Keratinocyte (primary cell): ENCODE results near the gene STS. TPM values are rescaled to one million over a fixed set of nuclear protein-coding genes. Genes with fewer than 3 reads are reported as not detected.

Experiments
- DNase-seq: peaks from one replicate; pipeline ENCODE4 v3.0.0-alpha.2; 2011; ENCODE audit warnings: low read depth, missing footprints, low spot score
- FAIRE-seq: peaks from 2 replicates; lab custom pipeline; 2011; peaks lifted over from hg19 to GRCh38; lab: Jason Lieb, UNC
- H2AFZ ChIP-seq: 2 replicates; pipeline ENCODE4 v1.6.0; 2012; ENCODE audit warnings: low read length, control low read depth, inconsistent platforms; ENCODE audit not compliant: control insufficient read depth
- H3K27ac ChIP-seq: 2 replicates; pipeline ENCODE4 v1.5.1; 2011; ENCODE audit warnings: low read length; ENCODE audit not compliant: control insufficient read depth, insufficient read depth
- H3K27me3 ChIP-seq: 3 replicates; pipeline ENCODE4 v1.6.0; 2011; ENCODE audit warnings: low read length; ENCODE audit not compliant: control insufficient read depth, insufficient read depth; ENCODE audit errors: extremely low read depth
- H3K36me3 ChIP-seq, 2 experiments: 2 replicates in 1 of 2; 3 replicates in 1 of 2; pipeline ENCODE4 v1.5.1; 2011; ENCODE audit warnings: low read length in 2 of 2, mild to moderate bottlenecking in 1 of 2; ENCODE audit not compliant: control insufficient read depth in 2 of 2, insufficient read depth in 2 of 2; ENCODE audit errors: extremely low read depth in 1 of 2
- H3K4me1 ChIP-seq: 3 replicates; pipeline ENCODE4 v1.5.1; 2011; ENCODE audit warnings: low read length; ENCODE audit not compliant: control insufficient read depth, insufficient read depth; ENCODE audit errors: extremely low read depth
- H3K4me2 ChIP-seq: 3 replicates; pipeline ENCODE4 v1.6.0; 2011; ENCODE audit warnings: low read depth, low read length; ENCODE audit not compliant: control insufficient read depth, insufficient read depth; ENCODE audit errors: extremely low read depth
- H3K4me3 ChIP-seq, 3 experiments: fragments of 200-600 bp in 1 of 3; sonication (generic) in 1 of 3; 2 replicates in 2 of 3; 3 replicates in 1 of 3; pipeline ENCODE4 v1.5.1; 2011 to 2016; ENCODE audit warnings: low read length in 3 of 3, mild to moderate bottlenecking in 3 of 3, control low read depth in 2 of 3, inconsistent platforms in 1 of 3, low read depth in 1 of 3, mixed read lengths in 1 of 3, mixed run types in 1 of 3, moderate library complexity in 1 of 3; ENCODE audit not compliant: control insufficient read depth in 2 of 3, insufficient read depth in 2 of 3; ENCODE audit errors: extremely low read depth in 1 of 3
- H3K79me2 ChIP-seq: 2 replicates; pipeline ENCODE4 v1.6.0; 2012; ENCODE audit warnings: low read length; ENCODE audit not compliant: control insufficient read depth, insufficient read depth
- H3K9ac ChIP-seq: 3 replicates; pipeline ENCODE4 v1.6.0; 2011; ENCODE audit warnings: low read length; ENCODE audit not compliant: control insufficient read depth, insufficient read depth; ENCODE audit errors: extremely low read depth
- H3K9me1 ChIP-seq: 3 replicates; pipeline ENCODE4 v1.6.0; 2011; ENCODE audit warnings: low read length; ENCODE audit not compliant: control insufficient read depth, insufficient read depth; ENCODE audit errors: extremely low read depth
- H3K9me3 ChIP-seq: 2 replicates; pipeline ENCODE4 v1.5.1; 2012; ENCODE audit warnings: low read depth, low read length; ENCODE audit not compliant: control insufficient read depth
- H4K20me1 ChIP-seq: 3 replicates; pipeline ENCODE4 v1.6.0; 2011; ENCODE audit warnings: low read length; ENCODE audit not compliant: control insufficient read depth, insufficient read depth; ENCODE audit errors: extremely low read depth
- CTCF ChIP-seq, 3 experiments: IDR thresholded peaks in 1 of 3; conservative IDR thresholded peaks in 1 of 3; optimal IDR thresholded peaks in 1 of 3; 2 replicates in 2 of 3; 3 replicates in 1 of 3; pipeline versions ENCODE3 to v1.5.1; 2011; ENCODE audit warnings: low read length in 3 of 3, mild to moderate bottlenecking in 3 of 3, moderate library complexity in 2 of 3, control low read depth in 1 of 3, inconsistent platforms in 1 of 3; ENCODE audit not compliant: insufficient read depth in 2 of 3; ENCODE audit errors: extremely low read depth in 1 of 3
- EZH2 ChIP-seq: IDR thresholded peaks from one replicate; pipeline ENCODE4 v1.6.1; 2012; ENCODE audit warnings: inconsistent platforms, mild to moderate bottlenecking, low read length, moderate library complexity
- dilution Hi-C: fragments of 300-500 bp; cut with MboI; formaldehyde crosslinking; loops from one replicate; pipeline ENCODE4 v1.7.0; 2020; ENCODE audit warnings: low sequenced_read_pairs; ENCODE audit not compliant: extremely low pct_ligation_motif_present
- polyA plus RNA-seq, 5 experiments: library from polyadenylated mRNA; depleted of rRNA in 3 of 5; stranded (reverse) in 3 of 5; stranded (forward) in 1 of 5; unstranded in 1 of 5; fragments of >200 nt; gene quantifications; 1 replicate in 1 of 5; 2 replicates in 3 of 5; 3 replicates in 1 of 5; pipeline versions ENCODE4 v1.2.1 to v1.2.3, GENCODE V29; 2011 to 2012; ENCODE audit warnings: missing spikeins in 2 of 5, low read depth in 1 of 5, low replicate concordance in 1 of 5

STS gene
- polyA plus RNA-seq, 1 donor (not counting 4 experiments of a cell fraction or from before 2014, with no cell fraction given), result 2.9 TPM

GRCh38 chrX:7143941-7144525 is 3.5 kb upstream of the STS start:
- Histone ChIP-seq H3K9me3 (no peaks in the 10 kb centered on the region), H3K27ac (no peak overlapping the region), H3K4me1 (peaks cover 3% of the 10 kb centered on the region), H3K36me3 (peaks cover 2 to 4% of the 10 kb centered on the region in 2 experiments), H3K9ac (no peak overlapping the region), H3K27me3 (no peaks in the 10 kb centered on the region), H3K79me2 (peaks cover 67% of the 10 kb centered on the region), H3K9me1 (no peaks in the 10 kb centered on the region), H4K20me1 (no peaks in the 10 kb centered on the region), H2AFZ (no peak overlapping the region), H3K4me3 (no peak overlapping the region), H3K4me2 (no peak overlapping the region)
- TF ChIP-seq CTCF (optimal IDR thresholded peaks at IDR 0.05 in 1 of 3, IDR thresholded peaks at IDR 0.05 in 1 of 3, conservative IDR thresholded peaks at IDR 0.05 in 1 of 3; ENCODE audit: extremely low read depth in 1 of 3, insufficient read depth in 2 of 3, low read length in 3 of 3) (no peak), EZH2 (no peak)
- no peak for FAIRE-seq
- dilution Hi-C loops, result no loop called here
- DNase-seq, result no peak

GRCh38 chrX:7145454-7145853 is 2.1 kb upstream of the STS start:
- Histone ChIP-seq H3K27ac (no peak overlapping the region), H3K4me2 (no peak overlapping the region), H3K4me3 (no peak overlapping the region), H3K4me1 (peaks cover 3% of the 10 kb centered on the region), H3K9me3 (no peaks in the 10 kb centered on the region), H3K79me2 (peaks cover 59% of the 10 kb centered on the region), H3K27me3 (no peaks in the 10 kb centered on the region), H3K9me1 (no peaks in the 10 kb centered on the region), H3K36me3 (peaks cover 0 to 2% of the 10 kb centered on the region in 2 experiments), H4K20me1 (no peaks in the 10 kb centered on the region), H2AFZ (no peak overlapping the region), H3K9ac (no peak overlapping the region)
- DNase-seq (no peak), FAIRE-seq (no peak)
- dilution Hi-C loops, result no loop called here
- TF ChIP-seq CTCF (optimal IDR thresholded peaks at IDR 0.05 in 1 of 3, IDR thresholded peaks at IDR 0.05 in 1 of 3, conservative IDR thresholded peaks at IDR 0.05 in 1 of 3; ENCODE audit: extremely low read depth in 1 of 3, insufficient read depth in 2 of 3, low read length in 3 of 3) (no peak), EZH2 (no peak)
